Peyer's patch (tissue), 4 donors: ENCODE data around the gene KIRREL3. TPM values are rescaled to one million over a fixed set of nuclear protein-coding genes. Genes with fewer than 3 reads are reported as not detected.

Experiments used
- DNase-seq, 3 donors: peaks; one replicate each; pipeline ENCODE4 v3.0.0-alpha.2; 2017 to 2019
- H3K27ac ChIP-seq, 4 donors: fragments of 200-600 bp; sonication (generic); one replicate each; pipeline ENCODE4 v1.5.1; 2016 to 2019
- H3K27me3 ChIP-seq, 2 donors: fragments of 200-600 bp; sonication (generic); one replicate each; pipeline ENCODE4 v1.5.1; 2019
- H3K36me3 ChIP-seq, 3 donors: fragments of 200-600 bp; sonication (generic); one replicate each; pipeline ENCODE4 v1.5.1; 2016 to 2019
- H3K4me1 ChIP-seq, 4 donors: fragments of 200-600 bp; sonication (generic); one replicate each; pipeline ENCODE4 v1.5.1; 2016 to 2019
- H3K4me3 ChIP-seq, 4 donors: fragments of 200-600 bp; sonication (generic); 1 replicate in 3 of 4; 2 replicates in 1 of 4; pipeline ENCODE4 v1.5.1; 2016 to 2019; ENCODE audit warnings: mild to moderate bottlenecking in 1 of 4
- H3K9me3 ChIP-seq, 4 donors: fragments of 200-600 bp; sonication (generic); one replicate each; pipeline ENCODE4 v1.5.1; 2016 to 2019; ENCODE audit warnings: mild to moderate bottlenecking in 1 of 4
- CTCF ChIP-seq, 6 experiments: fragments of 450-650 bp in 4 of 6; fragments of 200-600 bp in 2 of 6; sonication (generic) in 1 of 6; IDR thresholded peaks; one replicate each; pipeline ENCODE4 v1.5.1; 2017 to 2019; ENCODE audit warnings: antibody characterized with exemption in 6 of 6, mild to moderate bottlenecking in 3 of 6, moderate library complexity in 1 of 6
- POLR2A ChIP-seq, 2 donors: fragments of 450-650 bp; IDR thresholded peaks; one replicate each; pipeline ENCODE4 v1.5.1; 2017; ENCODE audit warnings: antibody characterized with exemption in 2 of 2, mild to moderate bottlenecking in 2 of 2, moderate library complexity in 2 of 2
- total RNA-seq, 4 donors: library from RNA; depleted of rRNA; stranded (reverse); fragments of >200 nt; gene quantifications; one replicate each; pipeline ENCODE4 v1.1.0, GENCODE V29; 2016

KIRREL3 gene
- total RNA-seq, 4 donors from 2014 or later, result 0.83 TPM; not detected in 3

GRCh38 chr11:126968915-126969314 is 31.7 kb downstream of the KIRREL3 start:
- Histone ChIP-seq H3K27ac (no peak overlapping the region), H3K4me3 (no peak overlapping the region), H3K4me1 (no peaks in the 10 kb centered on the region), H3K27me3 (no peaks in the 10 kb centered on the region), H3K36me3 (no peaks in the 10 kb centered on the region), H3K9me3 (no peaks in the 10 kb centered on the region)
- no peak for DNase-seq
- TF ChIP-seq POLR2A (IDR thresholded peaks at IDR 0.05), result no peak
- no peak for TF ChIP-seq CTCF (IDR thresholded peaks at IDR 0.05)

DNA sequence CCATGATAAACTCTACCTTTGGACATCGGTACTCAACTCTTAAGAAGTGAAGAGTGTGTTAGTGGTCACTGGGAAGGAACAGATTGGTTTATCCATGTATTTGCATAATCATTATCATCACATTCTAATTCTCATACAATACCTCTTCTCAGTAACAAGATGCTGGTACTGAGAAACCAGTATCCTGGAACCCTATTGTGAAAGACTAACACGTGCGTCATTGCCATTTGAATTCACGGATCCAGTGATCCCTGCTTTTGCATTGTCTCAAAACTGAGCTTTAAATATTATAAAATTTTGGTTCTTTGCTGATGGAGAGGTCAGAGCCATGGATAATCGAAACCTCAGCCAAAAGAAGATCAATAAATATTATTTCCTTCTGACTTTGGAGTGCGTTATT is 35.2 kb downstream of the KIRREL3 start:
- DNase-seq, result no peak
- TF ChIP-seq CTCF (IDR thresholded peaks at IDR 0.05) (no peak), POLR2A (IDR thresholded peaks at IDR 0.05) (no peak)
- no peaks in the 10 kb centered on the region for H3K36me3 ChIP-seq
- H3K9me3 ChIP-seq, result no peaks in the 10 kb centered on the region
- H3K4me3 ChIP-seq, result no peak overlapping the region
- no peaks in the 10 kb centered on the region for H3K4me1 ChIP-seq
- no peaks in the 10 kb centered on the region for H3K27me3 ChIP-seq
- no peak overlapping the region for H3K27ac ChIP-seq

GRCh38 chr11:126963603-126964363 is 36.8 kb downstream of the KIRREL3 start:
- H3K27ac ChIP-seq, result no peak overlapping the region
- no peaks in the 10 kb centered on the region for H3K4me1 ChIP-seq
- H3K27me3 ChIP-seq, result no peaks in the 10 kb centered on the region
- no peaks in the 10 kb centered on the region for H3K9me3 ChIP-seq
- no peak for DNase-seq
- TF ChIP-seq POLR2A (IDR thresholded peaks at IDR 0.05) (no peak), CTCF (IDR thresholded peaks at IDR 0.05) (no peak)
- H3K36me3 ChIP-seq, result no peaks in the 10 kb centered on the region
- no peak overlapping the region for H3K4me3 ChIP-seq

DNA sequence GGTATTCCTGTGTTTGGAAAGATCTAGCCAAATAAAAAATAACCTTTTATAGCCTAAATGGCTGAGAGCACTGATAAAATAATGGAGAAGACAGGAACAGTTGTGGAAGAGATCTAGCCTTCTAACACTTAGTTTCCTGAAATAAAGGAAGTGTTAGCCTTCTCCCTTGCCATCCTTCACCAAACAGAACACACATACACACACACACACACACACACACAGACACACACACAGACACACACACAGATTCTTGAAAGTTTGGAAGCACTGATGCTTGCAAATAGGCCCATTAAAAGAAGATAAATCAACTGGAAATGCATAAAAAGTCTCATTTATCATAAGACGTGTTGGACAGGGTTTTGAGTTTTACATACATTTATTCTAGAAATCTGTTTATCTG is 37.5 kb downstream of the KIRREL3 start:
- no peak for DNase-seq
- no peak overlapping the region for H3K27ac ChIP-seq
- no peaks in the 10 kb centered on the region for H3K36me3 ChIP-seq
- H3K27me3 ChIP-seq, result no peaks in the 10 kb centered on the region
- H3K4me3 ChIP-seq, result no peak overlapping the region
- no peak for TF ChIP-seq POLR2A (IDR thresholded peaks at IDR 0.05)
- TF ChIP-seq CTCF (IDR thresholded peaks at IDR 0.05), result no peak
- H3K9me3 ChIP-seq, result no peaks in the 10 kb centered on the region
- H3K4me1 ChIP-seq, result no peaks in the 10 kb centered on the region

DNA sequence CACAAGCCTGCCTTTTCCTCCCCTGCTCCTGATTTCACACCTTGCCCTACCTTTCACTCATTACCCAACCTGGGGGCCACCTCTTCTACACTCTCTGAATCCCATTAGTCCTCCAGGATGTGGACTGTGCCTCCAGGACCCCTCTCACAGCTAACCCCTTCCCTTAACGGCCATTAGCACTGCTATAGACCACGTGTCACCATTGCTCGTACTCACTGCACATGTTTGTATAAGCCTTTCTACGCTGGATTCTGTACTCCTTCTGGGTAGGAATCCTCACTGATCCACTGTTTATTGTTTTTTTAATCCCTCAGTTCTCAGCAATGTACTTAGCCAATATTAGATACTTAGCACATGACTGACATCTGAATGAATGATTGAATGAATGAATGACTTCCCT is 40.9 kb downstream of the KIRREL3 start:
- no peaks in the 10 kb centered on the region for H3K9me3 ChIP-seq
- H3K36me3 ChIP-seq, result no peaks in the 10 kb centered on the region
- no peaks in the 10 kb centered on the region for H3K27me3 ChIP-seq
- TF ChIP-seq CTCF (IDR thresholded peaks at IDR 0.05) (no peak), POLR2A (IDR thresholded peaks at IDR 0.05) (no peak)
- no peak overlapping the region for H3K27ac ChIP-seq
- no peak for DNase-seq
- H3K4me1 ChIP-seq, result no peaks in the 10 kb centered on the region
- no peak overlapping the region for H3K4me3 ChIP-seq
